GM11168 (cell line): ENCODE data around the gene BTLA.
"Not testable (repeated sequence)": the region's sequence is repeated elsewhere in the genome, so short reads cannot be mapped to it uniquely, and the experiment has no call there.

ENCODE experiments used
- in situ Hi-C: fragments of 300-500 bp; cut with MboI; formaldehyde crosslinking; loops from one replicate; pipeline ENCODE4 v1.12.0; 2022; ENCODE audit warnings: low sequenced_read_pairs; ENCODE audit not compliant: unreplicated experiment

The BTLA gene

DNA sequence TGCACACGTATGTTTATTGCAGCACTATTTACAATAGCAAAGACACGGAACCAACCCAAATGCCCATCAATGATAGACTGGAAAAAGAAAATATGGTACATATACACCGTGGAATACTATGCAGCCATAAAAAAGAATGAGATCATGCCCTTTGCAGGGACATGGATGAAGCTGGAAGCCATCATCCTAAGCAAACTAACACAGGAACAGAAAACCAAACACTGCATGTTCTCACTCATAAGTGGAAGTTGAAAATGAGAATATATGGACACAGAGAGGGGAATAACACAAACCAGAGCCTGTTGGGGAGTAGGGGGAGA is 4.9 kb downstream of the BTLA start:
- in situ Hi-C loops: not testable (repeated sequence)

DNA sequence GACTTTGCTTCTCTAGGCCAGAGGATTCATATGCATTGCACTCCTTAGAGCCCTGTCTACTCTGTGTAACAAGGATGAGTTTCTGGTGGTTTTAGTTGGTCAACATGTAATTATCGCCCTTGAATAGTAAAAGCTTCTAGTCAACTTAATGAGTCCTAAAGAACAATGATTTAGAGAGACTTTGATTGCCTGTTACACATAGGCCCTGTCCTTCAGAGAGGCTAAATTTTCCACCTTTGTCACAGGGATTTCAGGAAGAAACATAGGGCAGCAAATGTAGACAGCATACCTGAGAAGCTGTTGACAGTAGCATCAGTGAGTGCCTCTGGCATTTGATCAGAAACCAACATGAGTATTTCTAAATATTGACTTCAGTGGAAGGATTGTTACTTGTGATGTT is 7.1 kb downstream of the BTLA start:
- in situ Hi-C loops: no loop called here

DNA sequence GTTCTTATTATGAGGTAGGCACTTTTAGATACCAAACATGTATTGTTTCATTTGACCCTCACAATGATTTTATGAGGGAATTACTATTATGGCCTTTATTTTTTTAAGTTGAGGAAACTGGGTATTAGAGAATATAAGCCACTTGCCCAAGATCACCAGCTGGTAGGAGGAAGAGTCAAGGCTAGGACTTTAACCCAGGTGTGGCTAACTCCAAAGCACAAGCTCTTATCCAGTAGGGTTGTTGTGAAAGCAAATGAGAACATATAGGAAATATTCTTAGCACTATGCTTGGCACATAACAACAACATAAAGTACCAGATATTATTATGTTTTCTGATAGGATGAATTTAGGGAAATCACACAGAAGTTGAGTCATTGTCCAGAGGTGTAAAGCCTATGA is 7.9 kb downstream of the BTLA start:
- in situ Hi-C loops: no loop called here

DNA sequence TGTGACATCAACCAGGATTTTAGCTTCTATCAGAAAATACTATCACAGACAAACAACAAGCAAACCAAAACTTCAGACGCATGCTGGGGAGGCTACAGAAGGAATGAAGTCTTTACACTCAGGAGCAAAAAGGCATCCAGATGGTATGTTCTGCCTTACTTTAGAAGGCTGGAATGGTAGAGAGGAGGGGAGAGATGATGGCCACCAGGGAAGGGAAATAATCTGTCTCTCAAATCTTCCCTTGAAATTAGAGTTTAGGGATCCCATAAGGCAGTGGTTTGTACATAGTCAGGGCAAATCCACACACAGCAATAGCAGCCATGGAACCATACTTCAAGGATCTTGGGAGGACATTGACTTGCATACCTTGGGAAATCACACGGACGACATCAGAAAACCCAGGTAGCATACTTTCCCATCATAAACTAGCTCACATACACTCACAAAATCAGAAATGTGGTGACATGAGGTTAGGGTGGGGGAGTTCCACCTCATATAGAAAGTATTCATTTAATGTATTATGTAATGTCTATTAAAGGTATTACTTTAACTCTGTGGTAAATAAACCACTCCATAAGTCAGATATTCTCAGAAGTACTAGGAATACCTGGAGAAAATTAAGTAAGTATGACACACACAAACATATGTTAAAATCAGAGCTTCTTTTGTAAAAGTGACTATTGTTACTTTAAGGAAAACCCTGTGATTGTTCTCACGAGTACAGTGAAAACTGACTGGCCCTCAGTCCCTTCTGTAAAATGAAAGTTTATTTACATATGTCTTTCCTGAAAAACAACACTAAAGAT is 9.4 kb downstream of the BTLA start:
- in situ Hi-C loops: no loop called here

DNA sequence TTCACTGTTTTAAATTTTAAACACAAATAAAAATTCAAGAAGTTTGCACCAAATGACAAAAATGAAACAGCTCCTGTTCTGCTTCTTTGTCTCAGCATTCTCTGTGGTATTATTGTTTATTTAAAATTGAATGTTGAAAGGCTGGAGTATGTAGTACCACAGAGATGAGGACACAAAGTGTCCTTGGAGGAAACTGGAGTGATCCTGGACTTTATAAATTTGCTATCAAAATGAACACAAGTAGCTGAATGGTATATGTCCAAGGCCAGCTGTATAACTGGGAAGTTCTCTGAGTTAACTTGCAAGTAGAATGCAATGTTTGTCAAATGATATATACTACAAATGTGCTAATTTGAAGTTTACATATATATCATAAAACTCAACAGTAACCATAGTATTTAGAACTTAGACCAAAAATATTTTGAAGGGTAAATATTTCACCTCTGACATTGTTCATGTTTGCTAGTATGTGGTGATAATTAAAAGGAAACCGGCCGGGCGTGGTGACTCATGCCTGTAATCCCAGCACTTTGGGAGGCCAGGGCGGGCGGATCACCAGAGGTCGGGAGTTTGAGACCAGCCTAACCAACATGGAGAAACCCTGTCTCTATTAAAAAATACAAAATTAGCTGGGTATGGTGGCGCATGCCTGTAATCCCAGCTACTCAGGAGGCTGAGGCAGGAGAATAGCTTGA is 12.3 kb downstream of the BTLA start:
- in situ Hi-C loops: no loop called here

DNA sequence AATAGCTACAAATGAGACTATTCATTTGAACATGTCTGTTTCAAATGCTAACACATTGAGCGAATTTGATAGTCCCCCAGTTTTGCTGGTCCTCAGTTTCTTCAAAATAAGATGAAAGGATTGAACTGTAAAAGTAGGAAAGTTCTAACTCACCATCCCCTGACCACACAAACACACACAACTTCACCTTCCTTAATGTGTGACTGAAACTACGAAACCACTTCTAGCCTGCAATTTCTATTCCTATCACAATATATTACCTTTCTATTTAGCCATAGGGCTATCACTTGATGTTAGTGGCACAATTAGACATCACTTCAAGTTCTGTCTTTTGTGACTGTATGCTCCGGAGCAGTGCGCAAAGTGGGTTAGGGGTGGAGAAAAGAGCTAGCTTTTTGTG is 14.9 kb downstream of the BTLA start:
- in situ Hi-C loops: no loop called here

DNA sequence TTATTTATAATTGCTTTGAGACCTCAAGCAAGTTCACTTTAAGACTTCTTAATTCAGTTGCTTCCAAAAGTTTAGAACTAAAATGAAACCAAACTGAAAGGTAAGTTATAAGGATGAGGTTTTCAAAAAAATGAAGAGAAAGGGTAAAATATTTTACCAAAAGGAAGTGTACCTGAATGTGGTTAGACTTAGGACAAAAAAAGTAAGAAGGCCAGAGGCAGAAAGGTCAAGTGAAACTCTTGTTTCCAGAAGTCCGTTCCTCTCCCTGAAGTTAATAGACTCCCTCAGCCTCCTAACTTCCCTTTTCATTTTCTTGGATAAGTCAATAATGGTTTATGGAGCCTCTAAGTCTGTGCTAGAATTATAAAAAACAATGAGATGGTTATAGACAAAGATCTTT is 16.6 kb downstream of the BTLA start:
- in situ Hi-C loops: no loop called here

DNA sequence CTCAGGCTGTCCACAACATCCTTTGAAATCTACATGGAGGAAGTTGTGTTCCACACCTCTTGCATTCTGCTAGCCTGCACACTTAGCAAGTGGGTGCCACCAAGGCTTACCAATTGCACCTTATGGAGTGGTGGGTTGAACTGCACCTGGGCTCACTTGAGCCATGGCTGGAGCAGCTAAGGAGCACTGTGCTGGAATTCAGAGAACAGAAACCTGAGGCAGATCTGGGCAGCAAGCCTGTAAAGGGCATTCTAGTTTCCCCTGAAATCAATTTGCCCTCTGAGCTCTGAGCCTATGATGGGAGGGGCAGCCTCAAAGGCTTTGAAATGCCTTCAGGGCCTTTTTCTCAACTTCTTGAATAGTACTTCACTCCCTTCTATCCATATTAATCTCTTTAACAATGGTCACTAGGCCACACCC is 18.0 kb downstream of the BTLA start:
- in situ Hi-C loops: no loop called here

DNA sequence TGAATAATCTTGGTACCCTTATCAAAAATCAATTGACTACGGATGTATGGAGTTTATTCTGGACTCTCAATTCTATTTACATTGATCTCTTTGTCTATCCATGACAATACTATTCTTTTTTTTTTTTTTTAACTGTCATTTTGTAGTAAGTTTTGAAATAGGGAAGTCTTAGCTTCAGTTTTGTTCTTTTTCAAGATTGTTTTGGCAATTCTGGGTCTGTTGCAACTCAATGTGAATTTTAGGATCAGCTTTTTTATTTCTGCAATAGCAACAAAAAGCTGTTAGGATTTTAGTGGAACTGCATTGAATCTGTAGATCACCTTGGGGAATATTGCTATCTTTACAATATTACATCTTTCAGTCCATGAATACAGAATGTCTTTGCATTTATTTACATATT is 21.4 kb downstream of the BTLA start:
- in situ Hi-C loops: no loop called here

DNA sequence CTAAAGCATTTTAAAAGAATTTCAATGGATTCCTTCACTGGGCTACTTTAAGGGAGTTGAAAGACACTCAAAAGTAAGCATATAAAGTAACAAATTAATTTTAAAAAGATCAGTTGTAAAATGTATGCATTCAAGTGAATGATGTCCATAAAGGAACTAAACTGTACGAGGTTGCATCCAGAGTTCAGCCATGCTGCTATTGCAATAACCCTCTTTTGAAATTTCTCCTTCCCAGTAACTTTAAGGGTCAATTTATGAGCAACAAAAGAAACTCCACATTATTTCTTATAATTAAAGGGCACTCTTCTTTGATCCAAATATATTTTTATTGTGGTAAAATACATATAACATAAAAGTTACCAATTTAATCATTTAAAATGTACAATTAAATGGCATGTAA is 22.9 kb downstream of the BTLA start:
- in situ Hi-C loops: no loop called here

DNA sequence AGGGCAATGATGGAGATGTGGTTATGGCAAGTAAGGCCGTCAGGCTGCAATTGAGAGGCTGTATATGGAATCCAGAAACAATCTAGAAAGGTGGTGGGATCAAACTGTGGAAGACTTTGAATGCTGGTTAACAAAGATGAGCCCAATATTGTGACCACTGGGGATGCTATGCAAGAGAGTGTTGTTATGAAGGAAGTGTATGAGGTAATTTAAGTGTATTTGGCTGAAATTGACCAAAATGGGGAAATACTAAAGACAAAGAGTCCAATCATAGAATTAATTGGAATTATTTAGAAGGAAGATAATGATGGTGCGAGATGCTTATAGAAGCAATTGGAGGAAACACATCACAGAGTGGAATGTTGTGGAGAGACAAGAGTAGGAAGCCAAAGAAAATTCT is 24.5 kb downstream of the BTLA start:
- in situ Hi-C loops: no loop called here

DNA sequence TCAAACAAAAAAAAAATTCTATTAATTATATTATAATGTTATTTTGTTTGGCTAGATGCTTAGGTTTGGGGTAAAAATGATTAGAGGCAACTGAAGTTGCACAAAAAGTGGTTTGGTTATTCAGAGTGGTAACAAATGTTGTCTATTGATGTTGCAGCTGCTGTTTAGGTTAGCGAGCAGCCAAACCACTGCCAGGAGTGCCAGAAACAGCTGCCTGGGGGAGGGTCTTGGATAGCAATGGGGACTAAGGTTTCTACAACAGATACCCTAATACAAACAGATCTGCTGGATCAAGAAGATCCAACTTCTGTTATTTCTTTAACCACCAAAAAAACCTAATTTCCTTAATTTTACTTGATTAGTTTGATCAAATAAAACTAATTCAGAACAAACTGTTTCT is 26.6 kb downstream of the BTLA start:
- in situ Hi-C loops: no loop called here

DNA sequence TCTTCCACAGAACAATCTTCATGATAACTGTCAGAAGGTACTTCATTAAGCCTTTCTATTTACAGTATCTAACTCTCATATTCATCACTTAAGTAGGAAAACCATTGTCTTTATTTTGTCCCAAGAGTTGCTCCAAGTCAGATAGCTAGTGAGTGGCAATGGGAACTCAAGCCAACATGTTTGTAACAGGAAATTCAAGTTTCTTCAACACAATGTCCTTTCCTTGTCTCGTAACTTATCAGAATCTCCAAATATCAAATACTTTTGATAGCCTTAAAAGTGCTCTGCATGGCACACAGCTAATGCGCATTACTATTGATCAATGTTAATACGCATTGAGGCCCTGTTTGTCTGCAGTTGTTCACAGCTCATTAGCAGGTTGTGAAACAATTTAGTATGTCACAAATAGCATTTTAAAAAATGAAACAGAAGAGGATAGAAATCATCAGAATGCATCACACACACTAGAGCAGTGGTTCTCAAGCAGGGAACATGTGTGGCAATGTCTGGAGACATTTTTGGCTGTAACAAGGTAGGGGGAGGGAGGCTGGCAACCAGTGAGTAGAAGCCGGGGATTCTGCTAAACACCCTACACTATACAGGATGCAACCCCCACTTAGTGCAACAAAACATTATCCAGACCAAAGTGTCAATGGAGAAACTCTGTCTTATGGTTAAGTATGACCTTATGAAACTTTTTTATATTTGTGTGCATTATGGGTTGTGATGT is 27.5 kb downstream of the BTLA start:
- in situ Hi-C loops: no loop called here

DNA sequence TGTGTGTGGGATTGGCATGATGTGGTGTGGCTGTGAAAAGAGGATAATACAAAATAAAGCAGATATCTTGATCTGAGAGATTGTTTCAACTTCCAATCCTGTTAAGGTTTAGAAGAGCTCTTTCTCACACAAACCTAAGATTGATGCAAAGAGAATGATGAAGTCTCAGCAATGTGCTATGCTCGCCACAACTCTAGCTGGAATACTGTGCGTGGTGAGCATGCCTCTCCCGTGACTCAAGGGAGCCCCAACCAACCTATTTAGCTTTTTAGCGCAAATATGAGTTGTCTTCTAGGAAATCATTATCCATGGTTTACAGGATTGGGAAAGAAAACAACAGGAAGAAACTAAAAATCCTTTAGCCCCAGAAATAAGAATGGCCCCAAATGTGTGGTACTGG is 28.5 kb downstream of the BTLA start:
- in situ Hi-C loops: no loop called here

DNA sequence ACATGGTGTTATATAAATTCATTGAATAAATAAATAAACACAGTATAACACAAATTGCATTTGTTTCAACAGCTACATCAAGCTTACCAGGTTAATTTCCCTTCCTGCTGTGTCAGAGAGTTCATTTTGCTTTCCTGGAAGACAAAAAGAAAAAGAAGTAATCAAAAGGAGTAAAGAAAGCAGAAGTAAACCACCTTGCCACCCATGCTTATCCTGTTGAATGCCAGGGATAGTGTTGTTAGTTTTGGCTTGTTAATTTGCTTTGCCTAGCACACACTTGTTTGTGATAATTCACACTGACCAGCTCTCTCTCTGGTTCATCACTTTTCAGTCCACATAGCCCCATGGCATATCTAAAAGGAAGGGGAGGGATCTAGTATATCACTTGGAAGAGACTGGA is 29.6 kb downstream of the BTLA start:
- in situ Hi-C loops: no loop called here

DNA sequence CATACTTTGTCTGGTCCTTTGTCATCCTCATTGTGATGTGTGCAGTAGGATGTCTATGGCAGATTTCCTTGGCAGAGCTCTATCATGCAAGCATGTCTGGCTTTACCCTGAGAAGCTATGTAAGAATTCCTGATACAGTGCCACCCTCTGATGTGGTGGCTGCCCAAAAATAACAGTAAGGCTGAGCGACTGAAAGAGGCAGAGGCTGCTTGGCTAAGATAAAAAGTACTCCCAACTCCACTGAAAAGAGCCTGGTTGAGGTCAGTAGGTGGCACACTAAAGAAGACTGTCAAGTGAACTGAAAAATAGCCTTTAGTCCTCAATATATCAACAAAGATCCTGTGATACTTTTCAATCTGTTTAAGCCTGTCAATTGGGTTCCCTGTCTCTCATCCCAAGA is 31.7 kb downstream of the BTLA start:
- in situ Hi-C loops: no loop called here

DNA sequence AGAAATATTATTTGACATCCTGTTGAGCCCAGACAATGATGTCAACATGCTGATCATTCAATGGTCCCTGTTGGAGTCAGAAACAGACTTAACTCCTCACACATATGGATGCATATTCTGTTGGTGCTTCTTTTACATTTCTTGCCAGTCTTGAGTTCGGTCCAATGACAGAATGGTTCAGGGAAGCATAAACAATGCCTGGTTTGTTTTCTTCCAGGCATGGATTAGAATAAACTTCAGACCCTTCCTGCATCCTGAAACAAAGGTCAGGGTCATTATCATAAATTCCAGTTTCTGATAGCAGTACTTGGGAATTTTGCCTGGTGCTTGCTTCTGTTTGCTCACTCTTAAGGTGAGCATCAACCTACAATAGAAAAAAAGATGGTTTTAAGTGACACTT is 33.3 kb downstream of the BTLA start:
- in situ Hi-C loops: no loop called here

DNA sequence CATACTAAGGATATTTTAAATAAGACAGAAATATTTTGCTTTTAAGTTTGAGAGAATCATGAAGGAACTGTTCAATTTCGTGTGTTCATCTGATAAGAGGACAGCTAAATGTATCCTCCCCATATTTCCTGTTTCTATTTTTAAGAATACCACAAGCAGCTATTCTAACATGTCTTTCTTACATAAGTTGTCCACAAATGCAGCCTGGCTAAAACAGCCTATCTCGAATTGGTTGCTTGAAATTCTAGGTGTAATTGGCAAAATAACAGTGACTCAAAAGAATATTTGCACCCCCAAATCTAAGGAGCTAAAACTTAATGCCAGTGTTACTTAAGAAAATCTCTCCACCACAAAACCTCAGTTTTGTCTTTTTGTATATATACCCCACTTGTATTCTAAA is 35.0 kb downstream of the BTLA start:
- in situ Hi-C loops: no loop called here

DNA sequence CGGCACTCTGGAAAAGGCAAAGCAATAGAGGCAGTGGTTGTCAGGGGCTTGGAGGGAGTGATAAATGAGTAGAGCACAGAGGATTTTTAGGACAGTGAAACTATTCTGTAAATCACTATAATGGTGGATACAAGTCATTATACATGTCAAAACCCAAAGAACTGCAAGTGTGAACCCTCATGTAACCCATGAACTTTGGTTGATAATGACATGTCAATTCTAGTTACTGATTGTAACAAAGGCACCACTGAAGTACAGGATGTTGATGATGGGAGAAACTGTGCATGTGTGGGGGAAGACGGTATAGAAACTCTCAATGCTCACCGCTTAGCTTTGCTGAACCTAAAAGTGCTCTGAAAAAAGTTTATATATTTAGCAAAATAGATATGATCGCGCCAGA is 36.0 kb downstream of the BTLA start:
- in situ Hi-C loops: no loop called here

DNA sequence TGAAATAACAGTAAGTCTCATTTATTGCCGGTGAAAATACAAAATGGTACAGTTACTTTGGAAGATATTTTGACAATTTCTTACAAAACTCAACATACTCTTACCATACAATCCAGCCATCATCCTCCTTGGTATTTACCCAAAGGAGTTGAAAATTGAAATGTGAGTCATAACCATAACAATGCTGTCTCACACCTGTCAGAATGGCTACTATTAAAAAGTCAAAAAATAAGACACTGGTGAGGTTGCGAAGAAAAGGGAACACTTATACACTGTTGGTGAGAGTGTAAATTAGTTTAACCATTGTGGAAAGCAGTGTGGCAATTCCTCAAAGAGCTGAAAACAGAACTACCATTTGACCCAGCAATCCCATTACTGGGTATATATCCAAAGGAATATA is 37.5 kb downstream of the BTLA start:
- in situ Hi-C loops: not testable (repeated sequence)

DNA sequence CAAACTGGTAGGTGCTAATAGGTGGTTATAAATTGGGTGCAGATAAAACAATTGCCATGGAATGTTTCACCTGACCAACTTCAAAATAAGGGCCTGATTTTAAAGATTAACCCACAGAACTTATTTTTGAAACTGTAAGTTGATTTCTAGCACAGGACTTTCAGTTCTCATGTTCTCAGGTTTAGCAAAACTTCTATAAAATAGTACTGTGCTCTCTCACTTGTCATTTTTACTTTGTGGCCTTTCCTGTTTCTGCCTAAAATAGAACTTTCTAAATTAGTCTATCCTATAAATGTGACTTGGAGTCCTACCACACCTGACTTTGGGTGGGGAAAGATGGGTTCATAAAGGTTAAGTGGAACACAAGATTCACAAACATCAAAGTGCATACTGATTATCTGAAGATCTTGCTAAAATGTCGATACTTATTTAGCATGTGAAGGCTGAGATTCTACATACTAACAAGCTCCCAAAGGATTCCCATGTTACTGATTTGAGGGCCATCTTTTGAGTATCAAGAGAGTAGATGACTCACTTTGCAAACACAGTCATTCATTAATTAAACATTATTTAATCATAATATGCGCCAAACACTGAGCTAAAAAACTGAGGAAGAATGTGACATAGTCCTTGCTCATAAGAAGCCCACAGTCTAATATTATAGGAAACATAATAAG is 38.6 kb downstream of the BTLA start:
- in situ Hi-C loops: no loop called here
